Measurements from ENCODE around the gene PRKACA.

Gene PRKACA

GRCh38 chr19:14115756-14116155 is 1.8 kb downstream of the PRKACA start:
- no peak for DNase-seq

- no peak for DNase-seq
Measured at GRCh38 chr19:14114854-14115253, 2.7 kb downstream of the PRKACA start.

DNA sequence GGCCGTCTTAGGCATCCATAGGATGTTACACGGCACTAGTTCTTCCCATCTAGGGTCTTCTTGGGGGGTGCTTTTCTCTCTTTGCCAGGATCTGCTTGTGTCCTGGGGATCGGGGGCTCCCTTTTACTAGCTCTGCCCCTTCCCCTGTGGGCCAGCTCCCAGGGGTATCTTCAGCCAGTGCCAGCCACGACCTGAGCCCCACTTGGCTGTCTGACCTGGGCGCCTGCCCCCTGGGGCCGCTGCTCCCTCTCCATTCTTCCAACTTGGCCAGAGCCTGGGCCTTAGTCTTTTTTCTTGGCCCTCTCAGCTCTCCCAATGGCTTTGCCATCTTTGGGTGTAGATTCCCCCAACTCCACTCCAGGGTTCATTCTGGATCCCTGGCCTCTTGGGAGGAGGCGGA is 3.1 kb downstream of the PRKACA start:
- DNase-seq, result no peak

DNA sequence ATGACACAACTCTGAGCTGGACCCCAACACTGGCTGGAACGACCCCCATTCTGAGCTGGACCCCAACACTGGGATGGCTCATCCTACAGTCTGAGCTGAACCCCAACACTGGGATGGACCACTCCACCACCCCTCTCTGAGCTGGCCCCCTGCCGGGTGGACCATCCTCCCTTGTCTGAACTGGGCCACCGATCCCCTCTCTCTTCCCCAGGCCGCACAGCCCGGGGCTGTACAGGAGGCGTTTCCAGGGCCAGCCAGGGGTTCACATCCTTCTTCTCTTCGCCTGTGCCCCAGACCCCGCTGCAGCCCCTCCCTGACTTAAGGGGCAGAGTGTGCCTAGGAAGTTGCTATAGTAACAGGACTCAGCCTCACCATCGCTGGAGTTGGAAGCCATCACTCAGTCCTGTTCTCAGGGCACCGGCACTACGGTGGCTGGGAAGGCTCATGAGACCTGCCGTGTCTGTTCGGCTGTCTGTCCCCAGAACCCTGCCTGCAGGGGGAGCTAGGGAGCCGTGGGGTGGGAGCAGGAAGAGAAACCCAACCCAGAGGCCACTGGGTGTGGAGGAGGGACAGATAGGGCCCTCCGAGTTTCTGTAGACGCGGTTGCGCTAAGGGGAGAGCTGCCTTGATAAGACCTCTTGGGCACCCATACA is 3.7 kb downstream of the PRKACA start:
- no peak for DNase-seq

GRCh38 chr19:14112809-14113385 is 4.7 kb downstream of the PRKACA start:
- no peak for DNase-seq

DNA sequence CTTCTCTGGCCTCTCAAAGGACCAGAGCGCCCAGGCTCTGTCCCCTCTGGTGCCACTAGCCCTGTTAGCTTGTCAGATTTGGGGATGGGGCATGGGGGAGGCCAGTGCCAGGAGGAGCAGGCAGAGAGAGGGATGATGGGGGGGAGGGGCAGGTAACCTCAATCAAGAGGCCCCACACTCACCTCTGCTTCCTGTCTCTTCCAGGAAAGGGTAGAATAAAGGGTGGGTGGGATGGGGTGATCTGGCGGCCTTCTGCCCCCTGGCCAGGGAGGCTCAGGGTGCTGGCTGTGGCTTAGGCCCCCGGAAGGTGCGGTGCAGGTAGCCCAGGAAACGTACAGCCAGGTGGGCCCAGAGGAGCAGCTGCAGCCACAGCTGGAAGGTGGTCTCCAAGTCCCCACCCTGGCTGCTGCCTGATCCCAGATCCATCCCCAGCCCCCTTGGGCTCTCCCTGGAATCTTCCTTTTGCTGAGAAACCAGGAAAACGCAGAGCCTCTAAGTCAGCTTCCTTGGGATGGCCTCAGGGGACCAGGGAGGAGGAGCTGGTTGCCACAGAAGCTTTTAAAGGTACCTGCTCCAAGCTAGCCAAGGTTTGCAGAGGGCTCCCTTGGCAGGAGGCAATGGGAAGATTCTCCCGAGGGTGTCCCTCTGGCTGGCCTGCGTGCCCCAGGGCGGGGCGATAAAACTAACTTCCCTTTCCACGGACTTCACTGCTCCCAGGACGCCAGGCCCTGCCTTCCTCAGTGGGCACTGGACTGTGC is 5.3 kb downstream of the PRKACA start:
- no peak for DNase-seq

GRCh38 chr19:14111486-14111885 is 6.1 kb downstream of the PRKACA start:
- no peak for DNase-seq

- DNase-seq, result no peak
Measured at GRCh38 chr19:14110650-14111049, 6.9 kb downstream of the PRKACA start.

DNA sequence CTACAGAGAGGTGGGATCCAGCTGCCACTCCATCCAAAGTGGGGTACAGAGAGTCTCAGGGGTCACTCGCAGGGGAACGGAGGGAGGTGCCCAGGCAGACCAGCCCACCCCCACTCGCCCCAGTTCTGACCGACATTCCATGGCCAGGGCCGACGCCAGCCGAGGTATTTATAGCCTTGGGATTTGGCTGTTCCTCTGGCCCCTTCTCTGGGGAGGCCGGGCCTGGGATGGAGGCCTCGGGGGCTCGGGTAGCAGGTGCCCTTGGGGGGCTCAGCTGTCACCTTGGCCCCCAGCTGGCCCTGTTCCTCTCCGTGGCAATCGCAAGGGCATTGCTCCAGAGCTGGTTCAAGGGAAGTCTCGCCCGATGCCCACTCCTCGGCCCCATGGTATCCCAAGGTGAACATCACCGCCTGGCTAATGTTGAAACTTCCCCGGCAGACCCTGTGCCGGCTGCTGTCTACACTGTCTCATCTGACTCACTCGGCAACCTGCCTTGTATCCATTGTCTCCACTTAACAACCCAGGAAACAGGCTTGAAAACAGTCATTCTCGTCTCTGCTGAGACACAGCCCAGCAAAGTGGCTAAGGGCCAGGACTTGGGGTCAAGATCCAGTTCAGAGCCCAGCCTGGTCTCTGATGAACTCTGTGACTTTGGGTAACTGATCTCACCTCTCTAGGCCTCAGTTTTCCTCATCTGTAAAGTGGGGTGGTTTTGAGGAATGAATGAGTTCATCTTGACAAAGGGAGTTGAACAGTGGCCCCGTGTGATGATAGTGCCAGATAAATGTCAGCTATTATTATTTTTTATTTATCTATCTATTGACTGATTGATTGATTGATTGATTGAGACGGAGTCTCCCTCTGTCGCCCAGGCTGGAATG is 9.7 kb downstream of the PRKACA start:
- no peak for DNase-seq

DNA sequence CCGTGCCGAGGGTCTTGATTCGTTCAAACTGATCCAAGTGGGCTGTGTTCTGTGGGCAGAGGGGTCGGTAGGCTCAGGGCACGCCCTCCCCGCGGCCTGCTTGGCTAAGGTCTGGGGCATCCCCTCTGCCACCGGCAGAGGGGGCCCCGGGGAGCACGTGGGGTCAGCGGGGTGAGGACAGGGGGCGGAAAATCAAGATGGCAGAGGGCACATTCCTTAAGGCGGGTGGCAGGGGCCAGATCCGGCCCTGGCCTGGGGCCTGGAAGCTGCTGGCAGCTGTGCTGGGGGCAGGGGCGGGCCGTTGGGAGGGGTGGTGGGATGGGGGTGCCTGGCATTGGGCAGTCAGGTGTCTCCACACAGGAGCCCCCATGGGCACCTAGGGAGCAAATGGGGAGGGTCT is 10.7 kb downstream of the PRKACA start:
- DNase-seq, result no peak

- DNase-seq, result no peak
Measured at GRCh38 chr19:14105680-14106079, 11.9 kb downstream of the PRKACA start.

- no peak for DNase-seq
Measured at GRCh38 chr19:14103310-14103709, 14.3 kb downstream of the PRKACA start.

DNA sequence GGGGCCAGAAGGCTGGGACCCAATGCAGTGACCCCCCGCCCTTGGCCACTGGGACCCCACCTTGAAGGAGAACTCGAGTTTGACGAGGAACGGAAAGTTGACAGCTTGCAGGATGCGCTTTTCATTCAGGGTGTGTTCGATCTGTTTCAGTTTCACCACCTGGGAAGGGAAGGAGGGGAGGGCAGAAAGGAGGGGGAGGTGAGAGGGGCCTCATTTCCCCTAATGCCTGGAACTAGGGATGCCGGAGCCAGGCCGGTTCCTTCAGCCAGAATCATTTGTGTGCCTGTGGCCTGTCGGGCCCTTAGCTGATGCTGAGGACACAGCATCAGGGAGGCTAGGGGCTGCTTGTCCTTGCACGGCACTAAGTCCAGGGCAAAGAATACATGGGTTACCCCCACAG is 14.8 kb downstream of the PRKACA start:
- no peak for DNase-seq

GRCh38 chr19:14102102-14102696 is 15.4 kb downstream of the PRKACA start:
- no peak for DNase-seq

DNA sequence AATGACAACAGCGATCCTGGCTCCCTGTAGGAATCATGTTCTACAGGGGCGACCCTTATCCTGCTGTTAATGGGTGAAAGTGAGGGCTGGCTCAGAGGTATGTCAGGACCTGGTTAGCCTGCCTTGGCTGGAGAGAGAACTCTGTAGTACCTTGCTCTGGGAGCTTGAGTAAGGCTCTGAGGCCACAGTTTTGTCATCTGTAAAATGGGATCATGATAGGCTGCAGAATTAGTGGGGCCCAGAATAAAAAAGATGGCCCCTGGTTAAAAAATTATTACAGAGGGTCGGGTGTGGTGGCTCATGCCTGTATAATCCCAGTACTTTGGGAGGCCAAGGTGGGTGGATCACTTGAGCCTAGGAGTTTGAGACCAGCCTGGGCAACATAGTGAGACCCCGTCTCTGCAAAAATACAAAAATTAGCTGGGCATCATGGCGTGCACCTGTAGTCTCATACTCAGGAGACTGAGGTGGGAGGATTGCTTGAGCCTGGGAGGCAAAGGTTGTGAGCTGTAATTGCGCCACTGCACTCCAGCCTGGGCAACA is 16.5 kb downstream of the PRKACA start:
- no peak for DNase-seq

- no peak for DNase-seq
Measured at GRCh38 chr19:14097532-14098151, 19.9 kb downstream of the PRKACA start.

GRCh38 chr19:14096272-14096992 is 21.1 kb downstream of the PRKACA start:
- DNase-seq, result no peak

DNA sequence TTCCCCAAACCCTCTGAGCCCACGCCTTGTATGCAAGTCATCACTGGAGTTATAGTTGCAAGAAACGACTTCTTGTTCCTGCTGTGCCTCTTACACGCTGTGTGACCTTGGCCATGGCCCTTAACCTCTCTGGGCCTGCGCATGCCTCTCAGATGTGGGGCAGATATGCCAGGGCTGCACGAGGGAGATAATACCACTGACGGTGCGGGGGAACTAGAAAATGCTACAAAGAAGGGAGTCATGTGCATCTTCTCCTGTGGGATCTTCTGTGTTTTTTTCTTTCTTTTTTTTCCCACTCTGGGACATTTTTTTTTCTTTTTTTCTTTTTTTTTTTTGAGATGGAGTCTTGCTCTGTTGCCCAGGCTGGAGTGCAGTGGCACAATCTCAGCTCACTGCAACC is 22.7 kb downstream of the PRKACA start:
- no peak for DNase-seq

DNA sequence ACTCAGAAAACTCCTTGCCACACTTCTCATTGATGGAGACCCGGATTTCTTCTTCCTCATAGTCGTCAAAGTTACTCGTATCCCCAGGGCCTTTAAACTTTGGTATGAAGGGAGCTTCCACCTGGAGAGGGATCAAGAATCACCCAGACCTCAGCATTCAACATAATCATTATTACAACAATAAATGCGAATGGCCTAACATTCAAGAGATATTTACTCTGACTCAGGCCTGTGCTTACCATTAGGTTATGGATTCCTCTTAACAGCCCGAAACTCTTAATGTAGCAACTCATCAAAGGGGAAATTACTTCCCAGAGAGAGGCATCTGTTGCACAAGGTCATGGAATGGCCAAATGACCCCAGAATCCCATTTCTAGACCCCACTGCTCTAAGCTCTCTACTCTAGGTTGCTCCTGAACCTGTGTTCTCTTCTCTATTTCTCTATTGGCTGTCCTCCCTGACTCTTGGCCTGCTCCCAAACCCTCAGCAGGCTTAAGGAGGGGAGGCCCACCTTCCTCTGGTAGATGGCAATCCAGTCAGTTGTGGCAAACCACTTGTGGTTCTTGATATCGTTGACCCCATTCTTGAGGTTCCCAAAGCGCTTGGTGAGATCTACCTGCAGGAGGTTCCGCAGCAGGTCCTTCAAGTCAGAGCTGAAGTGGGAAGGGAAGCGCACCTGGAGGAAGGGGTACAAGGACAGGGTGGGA is 24.3 kb downstream of the PRKACA start:
- no peak for DNase-seq

DNA sequence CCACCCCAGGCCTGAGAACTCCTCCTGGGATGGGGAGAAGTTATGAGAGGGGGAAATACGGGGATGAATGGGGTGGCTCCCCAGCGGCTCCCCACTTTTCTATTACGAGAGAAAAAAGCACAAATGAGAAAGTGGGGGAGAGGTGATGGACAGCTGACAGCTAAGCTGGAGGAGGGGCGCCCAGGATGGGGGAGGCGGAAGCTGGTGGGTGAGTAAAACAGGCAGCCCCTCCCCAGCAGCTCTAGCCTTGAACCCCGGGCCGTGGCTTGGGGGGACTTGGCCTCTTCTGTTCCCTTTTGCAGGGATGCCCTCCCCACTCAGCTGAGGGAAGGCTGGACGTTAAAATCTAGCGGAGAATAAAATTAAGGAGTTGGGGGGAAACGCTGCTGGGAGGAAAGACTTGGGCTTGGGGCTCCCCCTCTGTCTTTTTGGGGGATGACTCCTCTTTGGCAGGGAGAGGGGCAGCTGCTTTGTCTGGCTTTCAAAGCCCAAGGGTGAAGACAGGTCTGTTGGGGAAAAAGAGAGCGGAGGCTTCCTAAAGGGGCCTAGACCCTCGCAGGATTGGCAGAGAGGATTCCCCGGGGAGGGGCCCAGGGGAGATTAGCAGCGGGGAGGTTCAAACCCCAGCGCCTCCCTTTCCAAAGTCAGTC is 25.6 kb downstream of the PRKACA start:
- DNase-seq, result no peak

Data from NCI-H2227 treated with DMSO at 0.1 percent for 48 hours (cell line).